ENCODE data around the gene KRT71.
A peak's percentile ranks its signal among the peaks of the same experiment; 100 is the strongest.

KRT71 gene

GRCh38 chr12:52566847-52567291 lies 13.9 kb upstream of the KRT71 start:
- Histone ChIP-seq H3K79me2 (ENCODE audit: control insufficient read depth, insufficient read depth, low read length, poor library complexity) (no peaks in the 10 kb centered on the region), H3K23ac (ENCODE audit: low read length) (no peak overlapping the region), H2BK120ac (ENCODE audit: insufficient read depth, low read length, poor library complexity) (no peak overlapping the region), H3K4me2 (ENCODE audit: low read length) (no peak overlapping the region), H3K4ac (ENCODE audit: low read depth, low read length) (no peak overlapping the region), H2BK5ac (ENCODE audit: low read depth, low read length, poor library complexity) (no peak overlapping the region), H4K8ac (ENCODE audit: low read depth, low read length) (no peak overlapping the region), H3K36me3 (ENCODE audit: control insufficient read depth in 1 of 2, insufficient read depth in 2 of 2, low read length in 2 of 2) (no peaks in the 10 kb centered on the region), H3K27ac (ENCODE audit: low read depth, low read length) (no peak overlapping the region), H3K79me1 (ENCODE audit: low read length) (no peaks in the 10 kb centered on the region), H2AK5ac (ENCODE audit: low read length) (no peak overlapping the region), H3K4me3 (ENCODE audit: low read depth, low read length) (no peak overlapping the region), H2AFZ (ENCODE audit: insufficient read depth, low read length, poor library complexity) (no peak overlapping the region), H3K27me3 (ENCODE audit: insufficient read depth, low read length) (no peaks in the 10 kb centered on the region), H4K12ac (ENCODE audit: low read depth, low read length) (no peak overlapping the region), H3K4me1 (ENCODE audit: control insufficient read depth in 1 of 2, insufficient read depth in 2 of 2, low read length in 2 of 2) (no peaks in the 10 kb centered on the region), H3K14ac (ENCODE audit: low read length) (no peak overlapping the region), H3K9me3 (ENCODE audit: insufficient read depth, low read depth, low read length) (peaks cover 4% of the 10 kb centered on the region), H3K9ac (ENCODE audit: low read length) (no peak overlapping the region), H4K91ac (ENCODE audit: low read depth, low read length) (no peak overlapping the region), H2BK12ac (ENCODE audit: low read length) (no peak overlapping the region), H3K18ac (ENCODE audit: low read length) (no peak overlapping the region)
- DNase-seq = no peak
- no CpG with 5 or more reads among the region's 8 CpGs for WGBS (ENCODE audit: extremely low coverage, insufficient coverage, insufficient read length)

GRCh38 chr12:52564582-52564981 lies 11.6 kb upstream of the KRT71 start:
- Histone ChIP-seq H3K27me3 (ENCODE audit: insufficient read depth, low read length) (no peaks in the 10 kb centered on the region), H2BK5ac (ENCODE audit: low read depth, low read length, poor library complexity) (no peak overlapping the region), H3K4ac (ENCODE audit: low read depth, low read length) (no peak overlapping the region), H3K36me3 (ENCODE audit: control insufficient read depth in 1 of 2, insufficient read depth in 2 of 2, low read length in 2 of 2) (no peaks in the 10 kb centered on the region), H2AFZ (ENCODE audit: insufficient read depth, low read length, poor library complexity) (no peak overlapping the region), H3K14ac (ENCODE audit: low read length) (no peak overlapping the region), H2BK120ac (ENCODE audit: insufficient read depth, low read length, poor library complexity) (no peak overlapping the region), H3K4me1 (ENCODE audit: control insufficient read depth in 1 of 2, insufficient read depth in 2 of 2, low read length in 2 of 2) (no peaks in the 10 kb centered on the region), H3K27ac (ENCODE audit: low read depth, low read length) (no peak overlapping the region), H3K4me3 (ENCODE audit: low read depth, low read length) (no peak overlapping the region), H3K23ac (ENCODE audit: low read length) (no peak overlapping the region), H2BK12ac (ENCODE audit: low read length) (no peak overlapping the region), H3K79me1 (ENCODE audit: low read length) (no peaks in the 10 kb centered on the region), H3K9ac (ENCODE audit: low read length) (no peak overlapping the region), H3K9me3 (ENCODE audit: insufficient read depth, low read depth, low read length) (peaks cover 4% of the 10 kb centered on the region), H4K12ac (ENCODE audit: low read depth, low read length) (no peak overlapping the region), H3K18ac (ENCODE audit: low read length) (no peak overlapping the region), H2AK5ac (ENCODE audit: low read length) (no peak overlapping the region), H3K4me2 (ENCODE audit: low read length) (no peak overlapping the region), H3K79me2 (ENCODE audit: control insufficient read depth, insufficient read depth, low read length, poor library complexity) (no peaks in the 10 kb centered on the region), H4K91ac (ENCODE audit: low read depth, low read length) (no peak overlapping the region), H4K8ac (ENCODE audit: low read depth, low read length) (no peak overlapping the region)
- no peak for DNase-seq
- no CpG with 5 or more reads among the region's 1 CpG for WGBS (ENCODE audit: extremely low coverage, insufficient coverage, insufficient read length)

- Histone ChIP-seq H3K4me1 (ENCODE audit: control insufficient read depth in 1 of 2, insufficient read depth in 2 of 2, low read length in 2 of 2) (no peaks in the 10 kb centered on the region), H3K4me2 (ENCODE audit: low read length) (no peak overlapping the region), H3K14ac (ENCODE audit: low read length) (no peak overlapping the region), H3K4me3 (ENCODE audit: low read depth, low read length) (no peak overlapping the region), H3K23ac (ENCODE audit: low read length) (no peak overlapping the region), H2BK5ac (ENCODE audit: low read depth, low read length, poor library complexity) (no peak overlapping the region), H4K8ac (ENCODE audit: low read depth, low read length) (no peak overlapping the region), H3K9me3 (ENCODE audit: insufficient read depth, low read depth, low read length) (peaks cover 4% of the 10 kb centered on the region), H2BK120ac (ENCODE audit: insufficient read depth, low read length, poor library complexity) (no peak overlapping the region), H3K4ac (ENCODE audit: low read depth, low read length) (no peak overlapping the region), H4K12ac (ENCODE audit: low read depth, low read length) (no peak overlapping the region), H3K79me1 (ENCODE audit: low read length) (no peaks in the 10 kb centered on the region), H4K91ac (ENCODE audit: low read depth, low read length) (no peak overlapping the region), H2BK12ac (ENCODE audit: low read length) (no peak overlapping the region), H3K79me2 (ENCODE audit: control insufficient read depth, insufficient read depth, low read length, poor library complexity) (no peaks in the 10 kb centered on the region), H3K27ac (ENCODE audit: low read depth, low read length) (no peak overlapping the region), H3K36me3 (ENCODE audit: control insufficient read depth in 1 of 2, insufficient read depth in 2 of 2, low read length in 2 of 2) (no peaks in the 10 kb centered on the region), H3K18ac (ENCODE audit: low read length) (no peak overlapping the region), H3K27me3 (ENCODE audit: insufficient read depth, low read length) (no peaks in the 10 kb centered on the region), H2AK5ac (ENCODE audit: low read length) (no peak overlapping the region), H3K9ac (ENCODE audit: low read length) (no peak overlapping the region), H2AFZ (ENCODE audit: insufficient read depth, low read length, poor library complexity) (no peak overlapping the region)
- no CpG with 5 or more reads among the region's 3 CpGs for WGBS (ENCODE audit: extremely low coverage, insufficient coverage, insufficient read length)
- DNase-seq = peak; percentile 31 to 67
Observed at GRCh38 chr12:52561880-52562449, 9.0 kb upstream of the KRT71 start.

- Histone ChIP-seq H2BK5ac (ENCODE audit: low read depth, low read length, poor library complexity) (no peak overlapping the region), H3K9ac (ENCODE audit: low read length) (no peak overlapping the region), H3K27me3 (ENCODE audit: insufficient read depth, low read length) (no peaks in the 10 kb centered on the region), H3K79me2 (ENCODE audit: control insufficient read depth, insufficient read depth, low read length, poor library complexity) (no peaks in the 10 kb centered on the region), H4K8ac (ENCODE audit: low read depth, low read length) (no peak overlapping the region), H3K14ac (ENCODE audit: low read length) (no peak overlapping the region), H2AK5ac (ENCODE audit: low read length) (no peak overlapping the region), H4K12ac (ENCODE audit: low read depth, low read length) (no peak overlapping the region), H3K27ac (ENCODE audit: low read depth, low read length) (no peak overlapping the region), H2BK120ac (ENCODE audit: insufficient read depth, low read length, poor library complexity) (no peak overlapping the region), H2BK12ac (ENCODE audit: low read length) (no peak overlapping the region), H3K9me3 (ENCODE audit: insufficient read depth, low read depth, low read length) (peaks cover 2% of the 10 kb centered on the region), H3K23ac (ENCODE audit: low read length) (no peak overlapping the region), H3K36me3 (ENCODE audit: control insufficient read depth in 1 of 2, insufficient read depth in 2 of 2, low read length in 2 of 2) (no peaks in the 10 kb centered on the region), H3K4me3 (ENCODE audit: low read depth, low read length) (no peak overlapping the region), H2AFZ (ENCODE audit: insufficient read depth, low read length, poor library complexity) (no peak overlapping the region), H3K4me1 (ENCODE audit: control insufficient read depth in 1 of 2, insufficient read depth in 2 of 2, low read length in 2 of 2) (no peaks in the 10 kb centered on the region), H4K91ac (ENCODE audit: low read depth, low read length) (no peak overlapping the region), H3K4ac (ENCODE audit: low read depth, low read length) (no peak overlapping the region), H3K79me1 (ENCODE audit: low read length) (no peaks in the 10 kb centered on the region), H3K4me2 (ENCODE audit: low read length) (no peak overlapping the region), H3K18ac (ENCODE audit: low read length) (no peak overlapping the region)
- WGBS (ENCODE audit: extremely low coverage, insufficient coverage, insufficient read length) = no CpG with 5 or more reads among the region's 4 CpGs
- no peak for DNase-seq
Observed at GRCh38 chr12:52559979-52560378, 7.0 kb upstream of the KRT71 start.

Measured in trophoblast cell (in vitro differentiated cells and primary cell).